ENCODE data around the gene TSTD1. TPM values are rescaled to one million over a fixed set of nuclear protein-coding genes. Genes with fewer than 3 reads are reported as not detected.

The TSTD1 gene
- total and polyA plus RNA-seq, 9 donors = 13.6 to 200 (median 50.3) TPM

- no peak overlapping the region for H3K4me3 ChIP-seq
- no peaks in the 10 kb centered on the region for H3K9me3 ChIP-seq
- H3K36me3 ChIP-seq = no peaks in the 10 kb centered on the region
- intact Hi-C loops (cut with DNase I) = no loop called here
- no peak for DNase-seq
- H3K27ac ChIP-seq = no peak overlapping the region
- no peak for TF ChIP-seq CTCF (IDR thresholded peaks at IDR 0.05)
- no peak for TF ChIP-seq EP300 (IDR thresholded peaks at IDR 0.05)
- no peak for TF ChIP-seq POLR2A (IDR thresholded peaks at IDR 0.05)
- WGBS, 3 donors = 92 to 95% (median 94%) methylated on average over 8 of the region's 8 CpGs
- H3K4me1 ChIP-seq (ENCODE audit: insufficient read depth) = peaks cover 2% of the 10 kb centered on the region
- H3K27me3 ChIP-seq = no peaks in the 10 kb centered on the region
Measured at GRCh38 chr1:161006563-161006962, 32.2 kb downstream of the TSTD1 start.

- TF ChIP-seq EP300 (IDR thresholded peaks at IDR 0.05) = no peak
- no peak for TF ChIP-seq POLR2A (IDR thresholded peaks at IDR 0.05)
- no peak for TF ChIP-seq CTCF (IDR thresholded peaks at IDR 0.05)
- no peak for DNase-seq
- Histone ChIP-seq H3K27me3 (no peaks in the 10 kb centered on the region), H3K4me3 (no peak overlapping the region), H3K36me3 (no peaks in the 10 kb centered on the region), H3K4me1 (ENCODE audit: insufficient read depth) (no peaks in the 10 kb centered on the region), H3K9me3 (no peaks in the 10 kb centered on the region), H3K27ac (no peak overlapping the region)
- 79 to 85% (median 85%) methylated on average over 5 of the region's 5 CpGs for WGBS, 3 donors
- intact Hi-C loops (cut with DNase I) = no loop called here
Measured at GRCh38 chr1:161001525-161001924, 37.2 kb downstream of the TSTD1 start.

- 82 to 89% (median 86%) methylated on average over 11 of the region's 11 CpGs for WGBS, 3 donors
- Histone ChIP-seq H3K27me3 (no peaks in the 10 kb centered on the region), H3K9me3 (no peaks in the 10 kb centered on the region), H3K4me3 (no peak overlapping the region), H3K4me1 (ENCODE audit: insufficient read depth) (no peaks in the 10 kb centered on the region), H3K36me3 (no peaks in the 10 kb centered on the region), H3K27ac (no peak overlapping the region)
- intact Hi-C loops (cut with DNase I) = no loop called here
- no peak for TF ChIP-seq POLR2A (IDR thresholded peaks at IDR 0.05)
- TF ChIP-seq CTCF (IDR thresholded peaks at IDR 0.05) = no peak
- TF ChIP-seq EP300 (IDR thresholded peaks at IDR 0.05) = no peak
- DNase-seq = no peak
Measured at GRCh38 chr1:161000736-161001480, 37.9 kb downstream of the TSTD1 start.

GRCh38 chr1:160999376-160999775 lies 39.4 kb downstream of the TSTD1 start:
- DNase-seq = no peak
- intact Hi-C loops (cut with DNase I) = loop anchor here in 3 of 4 donors (5.0 to 10.0 kb wide), 3 partner anchors 43 to 275 kb away; partner anchors contain the start of gene KLHDC9 (in 2 of the 3)
- H3K4me1 ChIP-seq (ENCODE audit: insufficient read depth) = no peaks in the 10 kb centered on the region
- no peak for TF ChIP-seq CTCF (IDR thresholded peaks at IDR 0.05)
- TF ChIP-seq EP300 (IDR thresholded peaks at IDR 0.05) = no peak
- TF ChIP-seq POLR2A (IDR thresholded peaks at IDR 0.05) = no peak
- H3K27ac ChIP-seq = no peak overlapping the region
- H3K9me3 ChIP-seq = no peaks in the 10 kb centered on the region
- H3K27me3 ChIP-seq = no peaks in the 10 kb centered on the region
- H3K36me3 ChIP-seq = no peaks in the 10 kb centered on the region
- no peak overlapping the region for H3K4me3 ChIP-seq
- WGBS, 3 donors = 85 to 92% (median 89%) methylated on average over 5 of the region's 5 CpGs

All from ovary (tissue), 9 donors.